ENCODE results near the gene MRPS25.

The MRPS25 gene

DNA sequence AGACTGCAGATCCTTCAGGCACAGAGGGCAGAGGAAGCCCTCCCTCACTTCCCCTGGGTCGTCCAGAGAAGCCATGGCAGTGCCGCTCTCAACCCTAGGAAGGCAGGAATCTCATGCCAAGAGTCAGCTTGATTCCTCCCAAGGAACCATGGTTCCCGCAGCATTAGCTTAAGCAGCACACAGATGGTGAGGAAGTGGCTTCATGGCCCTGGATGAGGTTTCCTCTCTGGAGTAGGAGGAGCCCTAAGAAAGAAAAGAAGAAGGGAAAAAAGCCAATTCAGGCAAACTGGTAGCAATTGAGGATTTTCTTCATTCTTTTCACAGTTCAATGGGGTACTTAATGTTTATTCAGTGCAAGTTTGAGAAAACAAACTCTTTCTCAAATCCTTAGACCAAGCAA lies 30.9 kb upstream of the MRPS25 start:
- H3K4me3 ChIP-seq (ENCODE audit: low read depth, low read length) = no peak overlapping the region
- TF ChIP-seq, protein P1, sequence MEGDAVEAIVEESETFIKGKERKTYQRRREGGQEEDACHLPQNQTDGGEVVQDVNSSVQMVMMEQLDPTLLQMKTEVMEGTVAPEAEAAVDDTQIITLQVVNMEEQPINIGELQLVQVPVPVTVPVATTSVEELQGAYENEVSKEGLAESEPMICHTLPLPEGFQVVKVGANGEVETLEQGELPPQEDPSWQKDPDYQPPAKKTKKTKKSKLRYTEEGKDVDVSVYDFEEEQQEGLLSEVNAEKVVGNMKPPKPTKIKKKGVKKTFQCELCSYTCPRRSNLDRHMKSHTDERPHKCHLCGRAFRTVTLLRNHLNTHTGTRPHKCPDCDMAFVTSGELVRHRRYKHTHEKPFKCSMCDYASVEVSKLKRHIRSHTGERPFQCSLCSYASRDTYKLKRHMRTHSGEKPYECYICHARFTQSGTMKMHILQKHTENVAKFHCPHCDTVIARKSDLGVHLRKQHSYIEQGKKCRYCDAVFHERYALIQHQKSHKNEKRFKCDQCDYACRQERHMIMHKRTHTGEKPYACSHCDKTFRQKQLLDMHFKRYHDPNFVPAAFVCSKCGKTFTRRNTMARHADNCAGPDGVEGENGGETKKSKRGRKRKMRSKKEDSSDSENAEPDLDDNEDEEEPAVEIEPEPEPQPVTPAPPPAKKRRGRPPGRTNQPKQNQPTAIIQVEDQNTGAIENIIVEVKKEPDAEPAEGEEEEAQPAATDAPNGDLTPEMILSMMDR (IDR thresholded peaks at IDR 0.05; ENCODE audit: low read depth, low read length) = no peak

DNA sequence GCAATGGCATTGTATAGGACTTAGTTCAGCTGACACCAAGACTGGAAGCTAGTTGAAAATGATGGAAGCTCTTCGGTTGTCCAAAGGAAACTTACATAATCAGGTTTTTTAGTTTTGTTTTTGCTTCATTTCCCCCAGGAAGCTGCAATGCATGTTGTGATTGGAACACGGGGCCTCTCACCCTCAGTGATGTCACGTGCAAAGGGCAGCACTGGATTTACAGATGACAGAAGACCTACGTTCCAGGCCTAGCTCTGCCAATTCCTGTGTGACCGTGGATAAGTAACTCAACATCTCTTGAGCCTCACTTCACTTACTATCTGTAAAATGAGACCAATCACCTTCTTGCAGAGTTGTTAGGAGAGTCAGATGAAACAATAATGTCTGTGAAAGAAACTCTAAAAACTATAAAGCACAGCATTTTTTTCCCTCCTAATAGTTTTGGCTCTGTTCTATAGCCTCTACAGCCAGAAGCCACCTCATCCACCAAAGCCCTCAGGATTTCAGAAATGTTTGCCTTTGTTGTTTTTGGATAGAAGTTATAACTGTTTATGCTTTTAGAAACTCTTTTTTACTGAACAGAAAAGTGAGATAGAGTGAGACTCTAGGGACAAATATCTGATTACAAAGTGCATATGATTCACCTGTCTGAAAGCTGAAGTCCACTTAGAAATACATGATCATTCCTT lies 29.2 kb upstream of the MRPS25 start:
- no peak overlapping the region for H3K4me3 ChIP-seq (ENCODE audit: low read depth, low read length)
- TF ChIP-seq, protein P1 (IDR thresholded peaks at IDR 0.05; ENCODE audit: low read depth, low read length) = no peak

DNA sequence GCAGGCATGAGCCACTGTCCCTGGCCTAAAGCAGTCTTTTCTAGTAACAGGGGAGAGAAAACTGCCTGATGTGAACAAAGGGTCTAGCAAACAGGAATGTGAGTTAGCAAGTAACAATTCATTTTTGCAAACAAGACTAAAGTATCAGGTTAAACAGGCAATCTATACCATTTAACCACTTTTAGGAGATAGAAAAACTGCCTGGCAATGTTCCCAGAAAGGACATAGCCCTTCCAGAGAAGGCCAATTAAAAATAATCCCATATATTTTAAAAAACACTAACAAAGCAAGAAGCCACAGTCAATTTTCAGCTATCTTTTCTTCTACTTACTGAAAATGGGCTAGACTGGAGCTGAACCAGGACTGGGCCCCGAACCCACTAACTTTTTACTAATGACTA lies 27.6 kb upstream of the MRPS25 start:
- TF ChIP-seq, protein P1 (IDR thresholded peaks at IDR 0.05; ENCODE audit: low read depth, low read length) = no peak
- H3K4me3 ChIP-seq (ENCODE audit: low read depth, low read length) = no peak overlapping the region

DNA sequence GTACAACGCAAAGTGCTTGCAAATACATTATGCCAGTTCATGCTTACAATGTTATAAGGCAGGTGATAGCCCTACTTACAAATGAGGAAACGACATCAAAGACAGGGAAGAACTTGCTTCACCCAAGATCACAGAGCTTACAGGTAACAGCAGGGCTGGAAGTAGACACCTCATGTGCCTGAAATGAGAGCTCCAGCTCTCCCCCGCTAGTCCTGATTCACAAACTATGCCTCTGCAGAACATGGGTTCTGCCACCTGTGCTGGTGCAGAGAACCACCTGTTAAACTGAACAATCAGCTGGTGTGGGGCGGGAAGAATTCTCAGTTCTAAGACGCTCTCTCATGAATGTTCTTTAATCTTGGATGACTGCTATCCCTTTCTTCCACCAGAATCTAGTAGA lies 26.5 kb upstream of the MRPS25 start:
- TF ChIP-seq, protein P1 (IDR thresholded peaks at IDR 0.05; ENCODE audit: low read depth, low read length) = no peak

DNA sequence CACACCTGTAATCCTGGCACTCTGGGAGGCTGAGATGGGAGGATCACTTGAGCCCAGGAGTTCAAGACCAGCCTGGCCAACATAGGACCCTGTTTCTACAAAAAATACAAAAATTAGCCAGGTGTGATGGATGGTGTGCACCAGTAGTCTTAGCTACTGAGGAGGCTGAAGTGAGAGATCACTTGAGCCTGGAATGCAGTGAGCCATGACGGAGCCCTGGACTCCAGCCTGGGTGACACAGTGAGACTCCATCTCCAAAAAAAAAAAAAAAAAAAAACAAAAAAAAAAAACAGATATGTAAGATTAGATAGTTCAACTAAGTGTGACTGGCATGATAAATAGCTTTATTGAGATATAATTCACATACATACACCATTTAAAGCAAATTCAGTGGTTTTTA lies 24.1 kb upstream of the MRPS25 start:
- TF ChIP-seq, protein P1 (IDR thresholded peaks at IDR 0.05; ENCODE audit: low read depth, low read length) = no peak
- H3K4me3 ChIP-seq (ENCODE audit: low read depth, low read length) = no peak overlapping the region

More for the DNA sequence above, 26.5 kb upstream of the MRPS25 start:
- H3K4me3 ChIP-seq (ENCODE audit: low read depth, low read length) = no peak overlapping the region

DNA sequence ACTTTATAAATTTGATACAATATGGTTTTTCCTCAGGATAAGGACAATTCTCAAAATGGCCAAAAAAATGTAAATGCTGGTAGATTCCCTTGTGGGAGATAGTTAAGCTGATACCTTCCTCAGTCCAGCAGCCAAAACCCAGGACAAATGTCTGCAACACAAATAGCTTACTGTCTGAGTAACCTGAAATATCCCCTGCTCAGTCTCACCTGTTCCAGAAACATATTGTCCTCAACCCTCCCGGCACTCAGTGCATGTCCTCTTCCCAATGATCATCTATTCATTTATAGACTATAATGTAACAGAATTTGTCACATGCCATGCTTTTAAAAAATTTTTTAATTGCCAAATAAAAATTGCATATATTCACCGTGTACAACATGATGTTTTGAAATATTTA lies 21.6 kb upstream of the MRPS25 start:
- TF ChIP-seq, protein P1 (IDR thresholded peaks at IDR 0.05; ENCODE audit: low read depth, low read length) = no peak
- no peak overlapping the region for H3K4me3 ChIP-seq (ENCODE audit: low read depth, low read length)

DNA sequence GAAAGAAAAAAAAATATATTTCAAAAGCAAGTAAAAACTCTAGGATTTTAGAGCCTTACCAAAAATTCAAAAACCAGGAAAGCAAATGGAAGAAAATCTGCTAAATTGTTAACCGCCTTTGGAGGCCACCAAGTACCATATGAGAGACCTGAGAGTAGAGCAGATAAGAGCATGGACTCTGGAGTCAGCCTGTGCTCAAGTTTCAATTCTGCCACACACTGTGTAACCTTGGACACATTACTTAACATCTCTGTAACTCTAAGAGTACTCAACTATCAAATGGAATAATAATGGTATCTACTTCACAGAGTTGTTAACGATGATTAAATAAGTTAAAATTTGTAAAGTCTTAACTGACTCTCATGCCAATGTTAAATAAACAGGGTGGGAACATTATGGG lies 21.1 kb upstream of the MRPS25 start:
- TF ChIP-seq, protein P1 (IDR thresholded peaks at IDR 0.05; ENCODE audit: low read depth, low read length) = no peak
- H3K4me3 ChIP-seq (ENCODE audit: low read depth, low read length) = no peak overlapping the region

Data from WI38 (cell line).